22Rv1 (cell line): ENCODE measurements around the gene UACA.

Experiments
- CTCF ChIP-seq: fragments of 450-650 bp; IDR thresholded peaks from 2 replicates; pipeline ENCODE4 v1.5.1; 2017; ENCODE audit warnings: mild to moderate bottlenecking
- ZFX ChIP-seq: fragments of 450-650 bp; IDR thresholded peaks from 2 replicates; pipeline ENCODE4 v1.6.1; 2017; ENCODE audit warnings: antibody characterized with exemption, borderline replicate concordance

- TF ChIP-seq CTCF = peak; percentile 26; the same call in 1 of the 2 replicates
- no peak for TF ChIP-seq ZFX
Observed at GRCh38 chr15:70670680-70671079, 92.7 kb downstream of the UACA start.
